ENCODE data around the gene MEGF11. TPM values are rescaled to one million over a fixed set of nuclear protein-coding genes. Genes with fewer than 3 reads are reported as not detected.
A peak's percentile ranks its signal among the peaks of the same experiment; 100 is the strongest.

MEGF11 gene
- total RNA-seq, 1 experiment from 2014 or later = 0.03 TPM

DNA sequence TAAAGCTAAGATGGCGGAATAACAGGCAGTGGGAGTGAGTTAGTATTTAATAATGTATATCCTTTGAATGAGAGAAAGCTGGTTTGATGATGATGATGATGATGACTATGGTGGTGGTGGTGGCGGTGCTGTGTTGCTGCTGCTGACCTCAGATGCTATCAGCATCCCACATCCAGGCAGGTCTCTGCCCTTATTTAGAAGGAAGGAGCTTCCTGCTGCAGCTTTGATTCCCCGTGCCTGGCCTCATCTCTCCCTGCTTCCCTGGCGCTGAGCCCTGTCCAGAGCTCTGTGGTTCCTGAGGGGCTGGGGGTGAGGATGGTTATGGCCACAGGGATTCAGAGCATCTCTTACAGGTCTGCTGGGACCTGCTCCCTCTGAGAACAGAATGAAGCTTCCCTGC lies 311.1 kb downstream of the MEGF11 start:
- no peaks in the 10 kb centered on the region for H3K9me3 ChIP-seq (replicated peaks)
- H3K36me3 ChIP-seq = no peaks in the 10 kb centered on the region
- no peak overlapping the region for H3K4me3 ChIP-seq
- H3K27me3 ChIP-seq (replicated peaks) = no peaks in the 10 kb centered on the region
- no peaks in the 10 kb centered on the region for H3K4me1 ChIP-seq (replicated peaks)
- no peak overlapping the region for H3K27ac ChIP-seq
- DNase-seq (ENCODE audit: low read depth in 1 of 2, low spot score in 2 of 2) = no peak

DNA sequence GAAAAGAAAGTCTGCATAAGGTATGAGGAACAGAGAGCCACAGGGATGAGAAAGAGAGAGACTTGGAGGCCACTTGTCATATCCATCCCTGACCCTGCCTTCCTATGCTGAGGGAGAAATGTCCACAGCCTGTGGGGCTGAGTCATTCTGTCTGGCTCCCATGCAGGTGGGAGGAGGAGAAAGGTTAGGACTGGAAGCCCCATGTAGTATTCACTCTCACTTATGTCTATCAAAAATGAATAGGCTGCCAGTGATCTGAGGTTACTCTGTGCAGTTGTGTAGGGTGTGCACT lies 313.0 kb downstream of the MEGF11 start:
- Histone ChIP-seq H3K36me3 (no peaks in the 10 kb centered on the region), H3K4me1 (replicated peaks) (no peaks in the 10 kb centered on the region), H3K4me3 (no peak overlapping the region), H3K9me3 (replicated peaks) (no peaks in the 10 kb centered on the region), H3K27ac (no peak overlapping the region), H3K27me3 (replicated peaks) (no peaks in the 10 kb centered on the region)
- DNase-seq (ENCODE audit: low read depth in 1 of 2, low spot score in 2 of 2) = no peak

DNA sequence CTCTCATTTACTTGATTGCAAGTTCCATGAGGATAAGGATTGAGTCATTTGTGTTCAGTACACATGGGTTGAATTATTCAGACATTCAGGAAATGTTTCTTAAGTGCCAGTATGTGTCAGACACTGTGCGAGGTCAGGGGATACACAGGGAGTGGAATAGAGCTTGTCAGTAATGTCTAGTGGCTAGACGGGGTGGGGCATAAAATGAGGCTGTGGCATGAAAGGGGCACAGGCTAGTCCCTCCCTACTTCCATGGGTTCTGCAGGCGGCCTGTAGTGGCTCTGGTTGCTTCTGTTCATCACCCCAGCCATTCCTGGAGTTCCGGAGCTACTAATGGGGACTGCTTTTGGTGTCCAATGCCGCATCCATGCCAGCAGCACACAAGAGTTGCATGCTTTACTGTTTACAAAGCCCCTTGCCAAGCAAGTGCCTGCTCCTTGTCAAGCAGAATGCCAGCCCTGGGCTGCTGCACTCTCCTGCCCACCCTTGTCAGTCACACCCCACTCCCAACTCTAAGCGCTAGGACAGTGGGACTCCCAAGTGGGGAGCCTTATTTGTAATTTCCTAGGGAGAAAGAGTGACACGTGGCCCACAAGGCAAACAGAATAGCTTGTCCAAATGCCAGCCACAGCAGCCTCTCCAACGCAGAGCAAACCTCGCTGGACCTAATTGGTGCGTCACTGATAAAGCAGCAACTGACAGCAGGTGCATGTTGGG lies 313.5 kb downstream of the MEGF11 start:
- no peak overlapping the region for H3K27ac ChIP-seq
- H3K36me3 ChIP-seq = no peaks in the 10 kb centered on the region
- DNase-seq (ENCODE audit: low read depth in 1 of 2, low spot score in 2 of 2) = peak in 1 of 2 experiments; percentile 6

DNA sequence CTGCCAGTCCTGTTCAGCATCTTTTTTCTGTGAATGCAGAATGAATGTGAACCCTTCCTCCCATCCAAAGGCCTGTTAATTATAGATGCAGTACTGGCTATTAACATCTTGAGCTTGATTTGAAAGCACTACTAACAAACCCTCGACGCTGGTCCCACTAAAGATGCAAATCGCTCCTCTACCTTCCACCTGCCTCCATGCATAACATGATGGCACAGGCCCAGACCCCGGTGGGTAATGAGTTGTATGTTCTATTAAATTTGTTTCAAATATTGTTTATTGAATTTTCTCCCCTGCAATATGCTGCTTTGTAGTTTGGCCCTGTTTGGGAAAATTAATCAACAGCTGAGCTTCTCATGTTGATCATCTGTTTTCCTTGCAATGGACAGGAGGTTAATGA lies 314.9 kb downstream of the MEGF11 start:
- Histone ChIP-seq H3K4me3 (no peak overlapping the region), H3K36me3 (no peaks in the 10 kb centered on the region), H3K9me3 (replicated peaks) (no peaks in the 10 kb centered on the region), H3K27me3 (replicated peaks) (peaks cover 5% of the 10 kb centered on the region; the same call in 1 of the 2 replicates), H3K4me1 (replicated peaks) (no peaks in the 10 kb centered on the region), H3K27ac (no peak overlapping the region)
- DNase-seq (ENCODE audit: low read depth in 1 of 2, low spot score in 2 of 2) = no peak

More for the DNA sequence above, 313.5 kb downstream of the MEGF11 start:
- Histone ChIP-seq H3K27me3 (replicated peaks) (no peaks in the 10 kb centered on the region), H3K4me3 (no peak overlapping the region), H3K9me3 (replicated peaks) (no peaks in the 10 kb centered on the region), H3K4me1 (replicated peaks) (no peaks in the 10 kb centered on the region)

DNA sequence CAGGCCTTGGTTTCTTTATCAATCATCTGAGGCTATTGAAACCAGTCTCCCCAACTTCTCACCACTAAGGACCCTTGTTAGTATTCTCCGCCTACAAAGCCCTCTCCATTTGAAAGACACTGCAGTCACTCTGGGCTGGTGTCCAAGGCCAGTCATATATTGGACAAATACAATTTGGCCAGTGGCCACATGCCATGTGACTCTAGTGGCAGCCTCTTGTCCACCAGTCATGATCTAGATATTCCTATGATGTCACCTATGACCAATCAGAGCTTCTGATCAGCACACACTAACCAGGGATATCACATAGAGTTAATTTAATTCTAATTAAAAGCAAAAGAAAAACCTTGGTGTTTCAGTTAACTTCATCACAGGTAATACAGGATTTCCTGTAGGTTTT lies 316.1 kb downstream of the MEGF11 start:
- Histone ChIP-seq H3K4me3 (no peak overlapping the region), H3K27ac (no peak overlapping the region), H3K36me3 (no peaks in the 10 kb centered on the region), H3K9me3 (replicated peaks) (no peaks in the 10 kb centered on the region), H3K4me1 (replicated peaks) (no peaks in the 10 kb centered on the region), H3K27me3 (replicated peaks) (peaks cover 10% of the 10 kb centered on the region; the same call in 1 of the 2 replicates)
- no peak for DNase-seq (ENCODE audit: low read depth in 1 of 2, low spot score in 2 of 2)

DNA sequence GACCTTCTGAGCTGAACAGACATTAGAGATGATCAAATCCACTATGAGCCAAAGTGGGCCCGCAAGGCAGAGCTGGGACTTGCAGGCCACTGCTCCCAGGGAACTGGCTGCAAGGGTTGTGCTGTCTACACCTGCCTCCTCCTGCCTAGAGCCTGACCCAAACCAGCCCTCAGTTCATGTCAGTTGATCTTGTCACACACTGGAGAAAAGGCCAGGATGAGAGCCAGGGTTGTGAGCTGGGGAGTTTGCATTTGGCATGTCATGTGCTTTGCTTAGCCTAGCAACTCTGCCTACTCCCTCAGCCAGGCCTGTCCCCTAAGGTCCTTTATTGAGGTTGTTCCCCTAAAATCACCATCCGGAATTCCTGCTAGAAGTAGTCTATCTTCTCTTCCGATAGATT lies 316.5 kb downstream of the MEGF11 start:
- Histone ChIP-seq H3K36me3 (no peaks in the 10 kb centered on the region), H3K27ac (no peak overlapping the region)

DNA sequence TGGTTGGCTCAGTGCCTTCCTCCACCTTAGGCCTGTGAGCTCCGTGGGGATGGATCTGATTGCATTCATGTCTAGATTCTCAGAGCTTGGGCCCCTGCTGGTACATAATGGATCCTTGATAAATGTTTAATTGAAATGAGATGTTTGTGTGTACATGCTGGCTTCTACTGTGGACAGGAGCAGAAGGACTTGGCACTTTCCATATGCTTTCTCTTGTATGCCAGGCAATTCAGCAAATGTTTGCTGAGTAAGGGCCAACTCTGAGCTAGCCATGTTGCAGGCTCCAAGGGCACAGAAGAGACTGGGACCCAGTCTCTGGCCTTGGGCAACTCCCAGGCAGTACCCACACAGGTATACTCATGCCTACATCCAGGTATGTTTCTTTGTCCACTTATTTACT lies 317.3 kb downstream of the MEGF11 start:
- Histone ChIP-seq H3K27ac (no peak overlapping the region), H3K9me3 (replicated peaks) (no peaks in the 10 kb centered on the region), H3K36me3 (no peaks in the 10 kb centered on the region), H3K4me3 (no peak overlapping the region), H3K4me1 (replicated peaks) (no peaks in the 10 kb centered on the region), H3K27me3 (replicated peaks) (peaks cover 10% of the 10 kb centered on the region; the same call in 1 of the 2 replicates)
- DNase-seq (ENCODE audit: low read depth in 1 of 2, low spot score in 2 of 2) = no peak

More for the DNA sequence above, 316.5 kb downstream of the MEGF11 start:
- Histone ChIP-seq H3K4me3 (no peak overlapping the region), H3K9me3 (replicated peaks) (no peaks in the 10 kb centered on the region), H3K4me1 (replicated peaks) (no peaks in the 10 kb centered on the region), H3K27me3 (replicated peaks) (peaks cover 10% of the 10 kb centered on the region; the same call in 1 of the 2 replicates)
- no peak for DNase-seq (ENCODE audit: low read depth in 1 of 2, low spot score in 2 of 2)

DNA sequence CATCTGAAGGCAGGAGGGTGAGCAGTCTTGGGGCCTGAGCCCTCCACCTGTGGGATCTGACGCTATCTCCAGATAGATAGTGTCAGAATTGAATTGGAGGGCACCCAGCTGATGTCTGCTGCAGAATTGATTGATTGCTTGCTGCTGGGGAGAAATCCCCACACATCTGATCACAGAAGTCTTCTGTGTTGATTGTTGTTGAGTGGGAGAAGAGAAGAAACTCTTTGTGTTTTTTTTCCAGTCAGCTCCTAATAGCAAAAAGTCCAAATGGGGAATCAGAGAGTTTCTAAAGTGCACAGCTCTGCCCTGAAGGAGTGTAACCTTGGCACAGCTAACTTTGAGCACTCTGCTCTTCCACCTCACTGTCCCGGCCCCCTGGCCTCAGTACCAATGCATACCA lies 318.2 kb downstream of the MEGF11 start:
- Histone ChIP-seq H3K27ac (no peak overlapping the region), H3K4me3 (no peak overlapping the region)
- DNase-seq (ENCODE audit: low read depth in 1 of 2, low spot score in 2 of 2) = no peak

DNA sequence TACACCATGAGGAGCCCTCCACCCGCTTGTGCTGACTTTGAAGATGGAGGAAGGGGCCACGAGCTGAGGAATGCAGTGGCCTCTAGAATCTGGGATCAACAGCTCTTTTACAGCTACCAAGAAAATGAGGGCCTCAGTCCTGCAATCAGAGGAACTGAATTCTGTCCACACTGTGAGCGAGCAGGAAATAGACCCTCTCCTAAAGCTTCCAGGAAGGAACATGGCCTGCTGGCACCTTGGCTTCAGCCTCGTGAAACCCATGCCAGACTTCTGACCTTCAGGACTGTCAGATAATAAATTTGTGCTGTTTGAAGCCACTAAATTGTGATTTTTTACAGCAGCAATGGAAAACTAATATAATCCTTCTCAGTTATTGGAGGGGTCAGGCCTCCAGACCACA lies 322.3 kb downstream of the MEGF11 start:
- H3K4me1 ChIP-seq (replicated peaks) = no peaks in the 10 kb centered on the region
- no peaks in the 10 kb centered on the region for H3K36me3 ChIP-seq
- no peaks in the 10 kb centered on the region for H3K9me3 ChIP-seq (replicated peaks)
- DNase-seq (ENCODE audit: low read depth in 1 of 2, low spot score in 2 of 2) = no peak
- H3K27ac ChIP-seq = no peak overlapping the region
- H3K4me3 ChIP-seq = no peak overlapping the region
- peaks cover 10% of the 10 kb centered on the region; the same call in 1 of the 2 replicates for H3K27me3 ChIP-seq (replicated peaks)

More for the DNA sequence above, 318.2 kb downstream of the MEGF11 start:
- Histone ChIP-seq H3K4me1 (replicated peaks) (no peaks in the 10 kb centered on the region), H3K27me3 (replicated peaks) (peaks cover 10% of the 10 kb centered on the region; the same call in 1 of the 2 replicates), H3K9me3 (replicated peaks) (no peaks in the 10 kb centered on the region), H3K36me3 (no peaks in the 10 kb centered on the region)

DNA sequence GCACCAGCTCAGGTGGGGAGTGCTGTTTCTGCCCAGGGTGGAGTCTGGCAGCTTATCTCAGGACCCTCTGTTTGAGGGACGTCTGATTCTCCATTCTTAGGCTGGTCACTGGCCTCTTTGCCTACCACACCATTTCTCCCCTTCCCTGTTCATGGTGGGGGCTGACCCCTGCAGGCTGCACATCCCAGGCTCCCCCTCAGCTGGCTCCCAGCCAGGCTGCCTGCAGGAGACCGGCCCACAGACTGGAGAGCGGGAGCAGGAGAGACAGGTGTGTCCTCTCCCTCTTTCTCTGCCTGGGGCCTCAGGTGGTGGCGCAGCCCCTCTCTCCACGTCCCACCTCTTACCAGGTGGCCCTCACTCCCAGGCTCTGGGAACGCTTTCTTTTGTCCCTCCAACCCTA lies 323.4 kb downstream of the MEGF11 start:
- no peaks in the 10 kb centered on the region for H3K4me1 ChIP-seq (replicated peaks)
- no peaks in the 10 kb centered on the region for H3K36me3 ChIP-seq
- H3K27me3 ChIP-seq (replicated peaks) = peaks cover 10% of the 10 kb centered on the region; the same call in 1 of the 2 replicates
- H3K9me3 ChIP-seq (replicated peaks) = no peaks in the 10 kb centered on the region
- no peak overlapping the region for H3K27ac ChIP-seq
- DNase-seq (ENCODE audit: low read depth in 1 of 2, low spot score in 2 of 2) = no peak
- H3K4me3 ChIP-seq = no peak overlapping the region

DNA sequence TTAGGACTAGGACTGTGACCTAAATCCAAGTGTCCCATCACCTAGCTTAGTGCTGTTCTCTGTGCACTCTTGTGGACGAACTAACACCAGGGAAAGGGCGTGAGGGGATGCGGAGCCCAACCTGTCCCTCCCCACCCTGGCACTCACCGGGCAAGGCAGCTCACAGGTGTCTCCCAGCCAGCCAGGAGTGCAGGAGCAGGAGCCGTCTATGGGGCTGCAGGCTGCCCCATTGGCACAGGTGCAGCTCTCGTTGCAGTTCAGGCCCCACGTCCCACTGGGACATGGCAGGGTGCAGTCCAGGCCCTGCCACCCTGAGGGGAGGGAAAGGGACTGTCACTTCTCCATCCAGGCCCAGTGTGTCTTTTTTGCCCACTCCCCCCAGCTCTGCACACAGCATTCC lies 324.0 kb downstream of the MEGF11 start:
- Histone ChIP-seq H3K9me3 (replicated peaks) (no peaks in the 10 kb centered on the region), H3K27ac (no peak overlapping the region), H3K4me3 (no peak overlapping the region), H3K27me3 (replicated peaks) (peaks cover 10% of the 10 kb centered on the region; the same call in 1 of the 2 replicates), H3K4me1 (replicated peaks) (no peaks in the 10 kb centered on the region), H3K36me3 (no peaks in the 10 kb centered on the region)
- DNase-seq (ENCODE audit: low read depth in 1 of 2, low spot score in 2 of 2) = no peak

DNA sequence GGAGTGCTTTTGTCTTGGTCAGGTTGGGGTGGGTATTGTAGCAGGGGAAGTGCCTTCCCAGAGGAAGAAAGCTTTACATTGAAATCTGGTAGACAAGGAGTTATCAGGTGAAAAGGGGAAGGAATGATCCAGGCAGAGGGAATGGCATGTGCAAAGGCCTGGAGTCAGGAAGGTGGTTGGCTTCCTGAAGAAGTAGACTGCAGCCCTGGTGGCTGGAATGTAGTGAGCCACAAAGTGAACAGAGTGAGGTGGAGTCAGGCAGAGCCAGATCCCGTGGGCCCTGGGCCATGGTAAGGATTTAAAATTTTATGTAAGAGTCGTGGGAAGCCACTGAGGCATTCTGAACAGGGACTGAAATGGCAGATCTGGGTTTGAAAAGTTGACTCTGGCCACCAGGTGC lies 326.0 kb downstream of the MEGF11 start:
- no peaks in the 10 kb centered on the region for H3K36me3 ChIP-seq
- no peak for DNase-seq (ENCODE audit: low read depth in 1 of 2, low spot score in 2 of 2)

DNA sequence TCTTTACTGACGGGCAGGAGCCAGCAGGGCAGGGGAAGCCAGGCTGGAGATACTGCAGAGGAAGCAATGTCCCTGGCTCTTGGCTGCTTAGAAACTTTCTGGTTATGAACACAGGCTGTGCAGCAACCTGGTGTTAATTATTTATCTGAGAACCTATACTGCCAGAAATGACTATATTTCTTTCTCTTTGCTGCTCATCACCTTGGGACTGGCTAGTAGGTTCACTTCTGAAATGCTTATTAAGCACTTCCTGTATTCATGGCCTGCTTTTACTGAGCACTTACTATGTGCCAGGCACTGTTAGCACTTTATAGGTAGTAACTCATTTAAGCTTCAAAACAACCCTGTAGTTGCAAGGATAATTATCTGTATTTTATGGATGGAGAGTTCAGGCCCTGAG lies 326.7 kb downstream of the MEGF11 start:
- no peak for DNase-seq (ENCODE audit: low read depth in 1 of 2, low spot score in 2 of 2)
- H3K27ac ChIP-seq = no peak overlapping the region
- no peak overlapping the region for H3K4me3 ChIP-seq
- H3K4me1 ChIP-seq (replicated peaks) = no peaks in the 10 kb centered on the region
- no peaks in the 10 kb centered on the region for H3K36me3 ChIP-seq
- no peaks in the 10 kb centered on the region for H3K9me3 ChIP-seq (replicated peaks)
- H3K27me3 ChIP-seq (replicated peaks) = no peaks in the 10 kb centered on the region

More for the DNA sequence above, 326.0 kb downstream of the MEGF11 start:
- H3K4me3 ChIP-seq = no peak overlapping the region
- no peaks in the 10 kb centered on the region for H3K4me1 ChIP-seq (replicated peaks)
- no peak overlapping the region for H3K27ac ChIP-seq
- no peaks in the 10 kb centered on the region for H3K27me3 ChIP-seq (replicated peaks)
- no peaks in the 10 kb centered on the region for H3K9me3 ChIP-seq (replicated peaks)

DNA sequence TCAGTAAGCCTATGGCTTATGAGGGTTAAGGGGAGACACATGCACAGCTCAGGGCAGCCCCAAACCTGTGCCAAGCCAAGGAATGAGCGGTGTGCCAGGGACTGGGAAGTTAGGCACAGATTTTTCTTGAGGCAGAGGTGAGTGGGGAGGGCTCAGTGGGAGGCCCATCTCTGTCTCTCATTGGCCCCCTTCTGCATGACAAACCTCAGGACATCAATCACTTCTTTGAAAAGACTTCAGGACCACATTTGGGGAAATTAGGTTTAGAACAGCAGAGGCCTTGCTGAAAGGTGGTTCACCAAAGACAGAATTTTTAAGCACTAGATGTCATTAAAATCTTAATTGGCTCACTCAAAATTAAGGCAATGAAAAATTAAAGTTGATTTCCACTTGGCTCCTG lies 327.1 kb downstream of the MEGF11 start:
- no peaks in the 10 kb centered on the region for H3K4me1 ChIP-seq (replicated peaks)
- H3K27me3 ChIP-seq (replicated peaks) = no peaks in the 10 kb centered on the region
- H3K27ac ChIP-seq = no peak overlapping the region
- no peak for DNase-seq (ENCODE audit: low read depth in 1 of 2, low spot score in 2 of 2)
- no peaks in the 10 kb centered on the region for H3K36me3 ChIP-seq
- H3K4me3 ChIP-seq = no peak overlapping the region
- H3K9me3 ChIP-seq (replicated peaks) = no peaks in the 10 kb centered on the region

DNA sequence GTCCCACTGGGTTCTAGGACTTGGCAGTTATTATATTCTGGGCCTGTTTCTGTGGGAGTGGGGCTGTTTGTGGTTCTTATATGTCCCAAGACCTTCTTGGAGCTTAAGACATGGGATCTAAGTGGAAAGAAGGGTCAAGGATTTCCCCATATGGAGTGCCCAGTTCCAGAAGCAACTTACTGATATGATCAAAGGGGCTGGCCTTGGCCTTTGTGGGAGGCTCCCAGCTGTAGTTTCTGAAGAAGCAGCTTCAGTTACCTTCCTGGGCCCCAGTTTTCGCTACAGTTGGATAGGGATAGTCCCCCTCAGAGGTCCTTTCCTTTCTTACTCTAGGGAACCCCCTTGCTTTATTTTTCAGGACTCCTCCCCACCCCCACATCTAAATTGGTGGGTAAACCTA lies 328.2 kb downstream of the MEGF11 start:
- no peaks in the 10 kb centered on the region for H3K36me3 ChIP-seq
- DNase-seq (ENCODE audit: low read depth in 1 of 2, low spot score in 2 of 2) = no peak
- no peaks in the 10 kb centered on the region for H3K27me3 ChIP-seq (replicated peaks)
- H3K4me3 ChIP-seq = no peak overlapping the region
- H3K9me3 ChIP-seq (replicated peaks) = no peaks in the 10 kb centered on the region
- H3K27ac ChIP-seq = no peak overlapping the region
- no peaks in the 10 kb centered on the region for H3K4me1 ChIP-seq (replicated peaks)

Data from SJSA1 (cell line).